Right lobe of liver (tissue), 4 donors: ENCODE data around the gene DAW1.

Experiments
- CTCF ChIP-seq, 4 donors: fragments of 200-600 bp in 3 of 4; fragments of 450-650 bp in 1 of 4; IDR thresholded peaks; one replicate each; pipeline versions ENCODE4 v1.5.1 to v1.8.0; 2016 to 2022; ENCODE audit warnings: antibody characterized with exemption in 4 of 4, mild to moderate bottlenecking in 2 of 4
- POLR2A ChIP-seq: fragments of 450-650 bp; IDR thresholded peaks from one replicate; pipeline ENCODE4 v1.6.1; 2017; ENCODE audit warnings: antibody characterized with exemption, mild to moderate bottlenecking
- donor health status: DM: no; HTN: no; CAD: no.
- donor health status: DM: no; HTN: no; CAD: no.
- donor health status: DM: no; HTN: yes; CAD: no.

GRCh38 chr2:227876300-227876801 is 4.9 kb downstream of the DAW1 start:
- TF ChIP-seq CTCF (IDR thresholded peaks at IDR 0.05) (no peak), POLR2A (no peak)
